Mesendoderm (in vitro differentiated cells): Measurements from ENCODE around the gene KRTAP10-10. TPM values are rescaled to one million over a fixed set of nuclear protein-coding genes. Genes with fewer than 3 reads are reported as not detected.
"Not testable (repeated sequence)": the region's sequence is repeated elsewhere in the genome, so short reads cannot be mapped to it uniquely, and the experiment has no call there.

Experiments used
- DNase-seq: peaks from one replicate; pipeline ENCODE4 v3.0.0; 2013
- H2AK5ac ChIP-seq: 2 replicates; pipeline ENCODE4 v1.6.1; 2013; ENCODE audit warnings: low read length, inconsistent platforms
- H2BK120ac ChIP-seq: 2 replicates; pipeline ENCODE4 v1.6.1; 2013; ENCODE audit warnings: low read depth, mild to moderate bottlenecking, low read length, moderate library complexity, mixed read lengths
- H2BK15ac ChIP-seq: replicated peaks from 2 replicates; pipeline ENCODE4 v1.6.1; 2013; ENCODE audit warnings: low read depth, mild to moderate bottlenecking, moderate library complexity
- H2BK5ac ChIP-seq: 2 replicates; pipeline ENCODE4 v1.6.1; 2013; ENCODE audit warnings: low read length, inconsistent platforms
- H3K18ac ChIP-seq: 2 replicates; pipeline ENCODE4 v1.6.1; 2013; ENCODE audit warnings: mild to moderate bottlenecking, low read length, mixed read lengths
- H3K23ac ChIP-seq: one replicate; pipeline ENCODE4 v1.6.1; 2013; ENCODE audit warnings: low read length
- H3K27ac ChIP-seq: 2 replicates; pipeline ENCODE4 v1.5.1; 2013; ENCODE audit warnings: low read depth, mild to moderate bottlenecking, inconsistent platforms, low read length, moderate library complexity
- H3K27me3 ChIP-seq: 2 replicates; pipeline ENCODE4 v1.6.1; 2013; ENCODE audit warnings: low read length, control low read depth, mild to moderate bottlenecking, inconsistent platforms; ENCODE audit not compliant: insufficient read depth, poor library complexity
- H3K36me3 ChIP-seq: 2 replicates; pipeline ENCODE4 v1.6.1; 2013; ENCODE audit warnings: low read length, inconsistent platforms; ENCODE audit not compliant: control insufficient read depth, insufficient read depth
- H3K4ac ChIP-seq: one replicate; pipeline ENCODE4 v1.6.1; 2013; ENCODE audit warnings: low read depth, mild to moderate bottlenecking, low read length, moderate library complexity
- H3K4me1 ChIP-seq: 2 replicates; pipeline ENCODE4 v1.6.1; 2013; ENCODE audit warnings: low read depth, low read length, inconsistent platforms; ENCODE audit not compliant: control insufficient read depth
- H3K4me2 ChIP-seq: 2 replicates; pipeline ENCODE4 v1.6.1; 2013; ENCODE audit warnings: low read length
- H3K4me3 ChIP-seq: 2 replicates; pipeline ENCODE4 v1.5.1; 2013; ENCODE audit warnings: mild to moderate bottlenecking, low read length
- H3K56ac ChIP-seq: one replicate; pipeline ENCODE4 v1.6.1; 2013; ENCODE audit warnings: low read length
- H3K79me1 ChIP-seq: 2 replicates; pipeline ENCODE4 v1.6.1; 2013; ENCODE audit warnings: low read length, inconsistent platforms
- H3K79me2 ChIP-seq: 2 replicates; pipeline ENCODE4 v1.6.1; 2013; ENCODE audit warnings: mild to moderate bottlenecking, low read length; ENCODE audit not compliant: control insufficient read depth, insufficient read depth
- H3K9ac ChIP-seq: 2 replicates; pipeline ENCODE4 v1.6.1; 2013; ENCODE audit warnings: low read length, inconsistent platforms
- H4K5ac ChIP-seq: one replicate; pipeline ENCODE4 v1.6.1; 2013; ENCODE audit warnings: low read length
- H4K8ac ChIP-seq: one replicate; pipeline ENCODE4 v1.6.1; 2013; ENCODE audit warnings: low read depth, mild to moderate bottlenecking, control low read depth, low read length, moderate library complexity
- whole genome bisulfite sequencing: extraction: QIAGEN DNeasy Blood & Tissue Kit; methylation state at CpG from one replicate; pipeline ENCODE4 v1.1.7; 2013; ENCODE audit warnings: low lambda C conversion rate, missing lambda C conversion rate; ENCODE audit not compliant: insufficient coverage; ENCODE audit errors: extremely low coverage; 5-methylcytosine and 5-hydroxymethylcytosine counted together
- small RNA-seq: library from polyadenylated mRNA; stranded (forward); fragments of <200 nt; extraction: miRNeasy Mini kit (QIAGEN cat#:217004); gene quantifications from one replicate; pipeline ENCODE3, GENCODE V24; 2013; ENCODE audit not compliant: insufficient read depth

KRTAP10-10 gene

DNA sequence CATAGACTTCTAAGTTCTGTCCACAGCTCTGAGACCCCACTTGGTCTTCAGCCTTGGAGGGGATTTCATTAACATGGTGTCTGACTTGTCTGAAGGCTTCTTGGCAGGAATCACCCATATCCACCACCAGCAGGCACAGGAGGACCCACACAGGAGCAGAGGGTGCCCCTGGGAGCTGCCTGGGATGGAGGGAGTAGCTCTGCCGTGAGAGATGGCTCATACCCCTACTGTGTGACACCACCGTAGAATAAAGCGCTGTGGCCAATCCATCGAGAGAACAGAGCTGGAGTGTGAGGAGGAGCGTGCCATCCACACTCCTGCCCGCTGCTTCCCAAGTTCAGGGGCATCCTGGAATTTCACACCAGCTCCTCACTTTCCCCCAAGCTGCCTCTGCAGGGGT is 47.9 kb downstream of the KRTAP10-10 start:
- not testable (repeated sequence) for H2BK120ac ChIP-seq, H4K8ac ChIP-seq, H3K4me2 ChIP-seq, DNase-seq, H3K79me2 ChIP-seq, H3K36me3 ChIP-seq, H3K27ac ChIP-seq, H3K4me3 ChIP-seq, H3K27me3 ChIP-seq, H3K18ac ChIP-seq, H2AK5ac ChIP-seq, H3K23ac ChIP-seq, H2BK5ac ChIP-seq, H2BK15ac ChIP-seq, H4K5ac ChIP-seq, H3K56ac ChIP-seq, H3K9ac ChIP-seq, H3K79me1 ChIP-seq, H3K4ac ChIP-seq, H3K4me1 ChIP-seq
- WGBS, result no CpG with 5 or more reads among the region's 6 CpGs

DNA sequence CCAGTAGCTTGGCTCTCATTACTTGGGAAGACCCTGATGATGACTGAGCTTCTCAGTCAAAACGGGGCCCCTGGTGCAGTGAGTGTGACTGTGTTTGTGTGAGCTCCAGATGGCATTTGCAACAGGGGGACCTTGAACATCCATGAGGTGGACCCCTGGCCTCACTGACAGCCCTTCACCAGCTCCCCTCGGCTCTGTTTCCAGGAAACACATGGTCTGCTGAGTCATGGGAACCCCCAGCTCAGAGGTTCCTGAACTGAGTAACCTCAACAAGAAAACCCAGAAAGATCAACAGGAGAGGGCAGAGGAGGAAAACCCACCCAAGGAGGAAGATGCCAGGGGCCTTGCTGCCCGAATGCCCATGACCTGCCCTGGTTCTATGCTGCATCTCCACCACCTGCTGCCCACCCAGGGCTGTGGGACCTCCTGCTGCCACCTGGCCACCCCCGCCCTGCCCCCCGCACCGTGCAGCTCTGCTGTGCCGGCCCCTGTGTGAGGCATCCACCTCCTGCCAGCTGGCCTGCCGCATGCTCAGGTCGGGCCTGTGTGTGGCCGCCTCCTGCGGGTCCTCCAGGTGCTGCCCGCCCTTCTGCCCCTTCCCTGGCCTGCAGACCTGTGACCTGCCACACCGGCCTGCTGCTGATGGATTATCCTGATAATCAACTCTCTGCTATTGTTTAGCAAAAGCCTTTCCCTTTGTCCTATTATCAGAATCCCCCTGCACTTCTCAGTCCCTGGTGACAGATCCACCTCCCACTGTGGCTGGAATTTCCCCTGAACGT is 49.0 kb downstream of the KRTAP10-10 start:
- DNase-seq, result peak; percentile 84
- no peak overlapping the region for H3K4me3 ChIP-seq

DNA sequence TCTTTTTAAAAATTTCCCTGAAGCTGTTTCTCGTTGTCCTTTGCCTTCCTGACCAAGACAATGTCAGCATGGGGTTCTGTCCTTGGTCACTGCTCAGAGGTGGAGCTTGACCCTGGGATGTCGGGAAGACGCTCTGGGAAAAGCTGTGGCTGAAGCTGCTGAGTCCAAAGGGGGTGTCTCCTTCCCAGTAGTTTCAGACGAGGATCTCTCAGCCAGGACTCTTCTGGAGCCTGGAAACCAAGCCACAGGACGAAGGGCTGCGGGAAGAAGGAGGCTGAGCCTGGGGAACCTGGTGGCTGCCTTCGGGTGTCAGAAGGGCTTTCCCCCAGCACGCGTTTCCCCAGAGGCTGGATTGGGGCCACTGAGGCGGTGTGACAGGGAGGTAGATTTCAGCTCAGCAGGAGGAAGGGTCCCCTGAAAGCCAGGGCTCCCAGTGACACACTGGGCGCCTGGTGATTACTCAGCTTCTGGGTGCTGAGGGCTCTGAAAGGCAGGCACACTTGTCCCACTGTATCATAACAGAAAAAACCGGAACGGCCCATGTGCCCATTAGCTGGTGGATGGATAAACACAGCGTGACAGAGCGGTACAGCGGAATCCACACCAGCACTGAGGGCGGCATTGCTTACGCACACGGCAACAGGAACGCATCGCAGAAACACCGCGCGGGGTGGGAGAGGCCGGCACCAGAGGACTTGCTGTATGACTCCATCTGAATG is 49.8 kb downstream of the KRTAP10-10 start:
- no peak overlapping the region for H3K23ac ChIP-seq
- no peak overlapping the region for H2BK15ac ChIP-seq
- no peaks in the 10 kb centered on the region for H3K36me3 ChIP-seq
- H4K5ac ChIP-seq, result no peak overlapping the region
- peaks cover 5% of the 10 kb centered on the region for H3K4me1 ChIP-seq
- H2AK5ac ChIP-seq, result no peak overlapping the region
- peak overlapping the region; percentile 46 for H3K4ac ChIP-seq
- no peak overlapping the region for H3K4me3 ChIP-seq
- H3K79me2 ChIP-seq, result no peaks in the 10 kb centered on the region
- H3K79me1 ChIP-seq, result no peaks in the 10 kb centered on the region
- peak overlapping the region; percentile 83 for H2BK120ac ChIP-seq
- H3K9ac ChIP-seq, result peak overlapping the region; percentile 20
- H3K4me2 ChIP-seq, result no peak overlapping the region
- H2BK5ac ChIP-seq, result peak overlapping the region; percentile 85
- no peak overlapping the region for H4K8ac ChIP-seq
- peak overlapping the region; percentile 36 for H3K27ac ChIP-seq
- no CpG with 5 or more reads among the region's 25 CpGs for WGBS
- DNase-seq, result no peak
- H3K27me3 ChIP-seq, result no peaks in the 10 kb centered on the region
- peak overlapping the region; percentile 65 for H3K18ac ChIP-seq
- H3K56ac ChIP-seq, result peak overlapping the region; percentile 74

More for the DNA sequence above, 49.0 kb downstream of the KRTAP10-10 start:
- Histone ChIP-seq H3K27ac (no peak overlapping the region), H4K8ac (no peak overlapping the region), H3K4me1 (peaks cover 5% of the 10 kb centered on the region), H2BK5ac (no peak overlapping the region), H3K56ac (no peak overlapping the region), H3K9ac (no peak overlapping the region), H3K23ac (no peak overlapping the region), H3K4ac (peak overlapping the region; percentile 39), H3K18ac (no peak overlapping the region), H3K79me2 (no peaks in the 10 kb centered on the region), H2BK120ac (no peak overlapping the region), H2AK5ac (no peak overlapping the region), H4K5ac (no peak overlapping the region), H3K4me2 (no peak overlapping the region), H3K79me1 (no peaks in the 10 kb centered on the region), H3K36me3 (no peaks in the 10 kb centered on the region), H2BK15ac (no peak overlapping the region), H3K27me3 (no peaks in the 10 kb centered on the region)
- WGBS, result no CpG with 5 or more reads among the region's 14 CpGs

DNA sequence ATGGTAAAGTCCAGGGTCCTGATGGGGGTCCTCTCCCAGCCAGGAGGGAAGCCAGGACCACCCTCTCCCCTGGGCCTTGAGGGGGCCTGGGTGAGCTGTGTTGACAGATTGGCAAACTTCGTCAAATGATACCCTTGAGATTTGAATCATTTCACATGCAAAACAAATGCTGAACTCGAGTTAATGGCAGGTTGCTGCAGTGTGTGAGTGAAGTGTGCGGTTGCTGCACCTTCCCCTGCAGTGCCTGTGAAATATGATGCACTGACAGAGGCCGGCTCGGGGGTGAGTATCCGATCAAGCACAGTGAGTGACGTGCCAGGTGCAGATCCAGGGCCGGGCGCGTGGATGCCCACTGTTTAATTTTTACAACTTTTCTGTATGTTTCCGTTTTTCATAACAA is 50.5 kb downstream of the KRTAP10-10 start:
- no peak overlapping the region for H2BK120ac ChIP-seq
- DNase-seq, result no peak

More for the DNA sequence above, 50.5 kb downstream of the KRTAP10-10 start:
- Histone ChIP-seq H3K9ac (no peak overlapping the region), H3K4ac (no peak overlapping the region), H2AK5ac (no peak overlapping the region), H3K4me1 (peaks cover 5% of the 10 kb centered on the region), H3K79me1 (no peaks in the 10 kb centered on the region), H3K36me3 (no peaks in the 10 kb centered on the region), H3K27me3 (no peaks in the 10 kb centered on the region), H2BK15ac (no peak overlapping the region), H4K8ac (no peak overlapping the region), H2BK5ac (no peak overlapping the region), H3K79me2 (no peaks in the 10 kb centered on the region), H3K4me3 (no peak overlapping the region), H3K56ac (no peak overlapping the region), H4K5ac (no peak overlapping the region), H3K23ac (no peak overlapping the region), H3K4me2 (no peak overlapping the region), H3K18ac (peak overlapping the region; percentile 65), H3K27ac (no peak overlapping the region)
- no CpG with 5 or more reads among the region's 11 CpGs for WGBS

Small RNA genes lying within 50 kb of the gene (small RNA-seq; reads per million reads assigned to genes)
- gene KRTAP12-6P, result not detected
